ENCODE data around the gene PRKACG.

PRKACG gene

GRCh38 chr9:68979538-68980314, 34.2 kb downstream of the PRKACG start:
- DNase-seq: no peak

GRCh38 chr9:68978501-68978900, 35.4 kb downstream of the PRKACG start:
- no peak for DNase-seq

- DNase-seq: peak; percentile 86
Measured at GRCh38 chr9:68978066-68978465, 35.8 kb downstream of the PRKACG start.

GRCh38 chr9:68975365-68976043, 38.4 kb downstream of the PRKACG start:
- DNase-seq: peak; percentile 73

GRCh38 chr9:68974901-68975300, 39.0 kb downstream of the PRKACG start:
- peak; percentile 40 for DNase-seq

GRCh38 chr9:68974431-68974830, 39.5 kb downstream of the PRKACG start:
- no peak for DNase-seq

GRCh38 chr9:68973619-68974018, 40.3 kb downstream of the PRKACG start:
- DNase-seq: no peak

GRCh38 chr9:68970151-68970550, 43.8 kb downstream of the PRKACG start:
- no peak for DNase-seq

- DNase-seq: no peak
Measured at GRCh38 chr9:68969538-68969937, 44.4 kb downstream of the PRKACG start.

GRCh38 chr9:68967800-68968199, 46.1 kb downstream of the PRKACG start:
- no peak for DNase-seq

GRCh38 chr9:68966496-68966944, 47.4 kb downstream of the PRKACG start:
- no peak for DNase-seq

- DNase-seq: no peak
Measured at GRCh38 chr9:68964765-68965164, 49.1 kb downstream of the PRKACG start.

- no peak for DNase-seq
Measured at GRCh38 chr9:68964102-68964541, 49.8 kb downstream of the PRKACG start.

- DNase-seq: no peak
Measured at GRCh38 chr9:68963416-68963815, 50.5 kb downstream of the PRKACG start.
